Panc1 (cell line): ENCODE results near the gene LIPE. TPM values are rescaled to one million over a fixed set of nuclear protein-coding genes. Genes with fewer than 3 reads are reported as not detected.

Source experiments
- ATAC-seq: fragments of 200-7000 bp; cut with Tn5 transposase; 2 replicates; pipeline ENCODE4 v1.9.1; 2020; ENCODE audit warnings: mild to moderate bottlenecking, moderate library complexity
- BruUV-seq: library from RNA; stranded (reverse); fragments of 400-500 nt; replicated peaks from 2 replicates; lab custom pipeline; 2021; lab: Mats Ljungman, UMichigan
- CTCF ChIA-PET: fragments of 300-600 bp; sonication (Branson Sonifier 250); formaldehyde crosslinking; loops from one replicate; lab custom pipeline; 2022; ENCODE audit warnings: antibody characterized with exemption; lab: Charles Lee
- POLR2A ChIA-PET: fragments of 300-600 bp; sonication (Branson Sonifier 250); formaldehyde crosslinking; loops from one replicate; lab custom pipeline; 2022; ENCODE audit warnings: antibody characterized with exemption; lab: Charles Lee
- DNase-seq: peaks from one replicate; pipeline ENCODE4 v3.0.0-alpha.2; 2010; ENCODE audit warnings: low read depth, low spot score
- H3K27ac ChIP-seq: 2 replicates; pipeline ENCODE4 v1.5.1; 2011; ENCODE audit warnings: mild to moderate bottlenecking, low read length, inconsistent platforms
- H3K27me3 ChIP-seq: fragments of 200-500 bp; sonication (Bioruptor generic); 2 replicates; pipeline ENCODE4 v1.6.0; 2014; ENCODE audit warnings: low read length, inconsistent platforms; ENCODE audit not compliant: control insufficient read depth, insufficient read depth
- H3K36me3 ChIP-seq: fragments of 200-500 bp; sonication (Bioruptor generic); 2 replicates; pipeline ENCODE4 v1.5.1; 2014; ENCODE audit warnings: inconsistent platforms, mild to moderate bottlenecking, low read length, moderate library complexity; ENCODE audit not compliant: control insufficient read depth, insufficient read depth
- H3K4me1 ChIP-seq: 2 replicates; pipeline ENCODE4 v1.5.1; 2011; ENCODE audit warnings: inconsistent platforms, mild to moderate bottlenecking, low read length, moderate library complexity; ENCODE audit not compliant: control insufficient read depth, insufficient read depth
- H3K4me3 ChIP-seq, 2 experiments: 2 replicates each; pipeline ENCODE4 v1.5.1; 2011 to 2012; ENCODE audit warnings: low read depth in 2 of 2, low read length in 2 of 2, mild to moderate bottlenecking in 2 of 2, inconsistent platforms in 1 of 2, moderate library complexity in 1 of 2
- H3K9me3 ChIP-seq: fragments of 200-500 bp; sonication (Bioruptor generic); 2 replicates; pipeline ENCODE4 v1.5.1; 2014; ENCODE audit warnings: low read depth, mild to moderate bottlenecking, inconsistent platforms, low read length, moderate library complexity; ENCODE audit not compliant: control insufficient read depth, insufficient read depth
- CTCF ChIP-seq: fragments of 450-650 bp; IDR thresholded peaks from 2 replicates; pipeline ENCODE4 v1.5.1; 2017; ENCODE audit warnings: mild to moderate bottlenecking
- POLR2AphosphoS5 ChIP-seq: IDR thresholded peaks from 2 replicates; pipeline ENCODE4 v1.6.1; 2012; ENCODE audit warnings: mild to moderate bottlenecking, low read depth, low read length, moderate library complexity
- REST ChIP-seq, 2 experiments: IDR thresholded peaks; 2 replicates each; pipeline ENCODE4 v1.6.1; 2011 to 2012; ENCODE audit warnings: low read depth in 2 of 2, control low read depth in 1 of 2, low read length in 1 of 2, mild to moderate bottlenecking in 1 of 2, moderate library complexity in 1 of 2; ENCODE audit not compliant: insufficient read depth in 1 of 2
- SIN3A ChIP-seq: IDR thresholded peaks from 2 replicates; pipeline ENCODE4 v1.6.1; 2012; ENCODE audit warnings: low read depth, mild to moderate bottlenecking, low read length, moderate library complexity, borderline replicate concordance; ENCODE audit not compliant: insufficient read depth
- TCF7L2 ChIP-seq: IDR thresholded peaks from 2 replicates; pipeline ENCODE4 v1.6.1; 2011; ENCODE audit warnings: mild to moderate bottlenecking, low read depth, low read length, inconsistent platforms
- in situ Hi-C: cut with HindIII; loops from 2 replicates; pipeline ENCODE4 v1.10.0; 2016; ENCODE audit warnings: low sequenced_read_pairs, low pct_unique_long_range_greater_than_20kb
- intact Hi-C: fragments of 100-400 bp; cut with micrococcal nuclease; formaldehyde crosslinking; loops from one replicate; pipeline ENCODE4 v1.10.0; 2022; ENCODE audit not compliant: unreplicated experiment
- total RNA-seq: library from RNA; stranded (reverse); gene quantifications from one replicate; pipeline ENCODE4 v1.2.1, GENCODE V29; 2021; ENCODE audit not compliant: unreplicated experiment

The LIPE gene
- total RNA-seq, 1 experiment from 2014 or later = 3.4 TPM

GRCh38 chr19:42401365-42402303, 25.6 kb downstream of the LIPE start:
- no TSS peak for BruUV-seq
- intact Hi-C loops = no loop called here
- ChIA-PET CTCF (interaction anchor here (0.6 kb wide), 2 partner anchors 268 to 1189 kb away, joined by 3 to 4 read pairs; no protein-coding TSS in a partner anchor), POLR2A (no interaction called here)
- Histone ChIP-seq H3K4me3 (peak overlapping the region; percentile 34 to 48), H3K9me3 (no peaks in the 10 kb centered on the region), H3K27me3 (no peaks in the 10 kb centered on the region), H3K27ac (peak overlapping the region; percentile 48; the same call in 1 of the 2 replicates), H3K36me3 (no peaks in the 10 kb centered on the region), H3K4me1 (peaks cover 3% of the 10 kb centered on the region)
- DNase-seq (no peak), ATAC-seq (peak; percentile 75)
- in situ Hi-C loops = no loop called here
- TF ChIP-seq CTCF = peak; percentile 85
- no peak for TF ChIP-seq SIN3A

- POLR2A ChIA-PET = interaction anchor here (0.5 kb wide), 1 partner anchor 265 kb away, joined by 3 read pairs; no protein-coding TSS in a partner anchor
- H3K4me1 ChIP-seq = peaks cover 9% of the 10 kb centered on the region
- in situ Hi-C loops = no loop called here
Measured at GRCh38 chr19:42400404-42400803, 26.8 kb downstream of the LIPE start.

More at GRCh38 chr19:42400404-42400803, 26.8 kb downstream of the LIPE start:
- no TSS peak for BruUV-seq
- Histone ChIP-seq H3K27ac (no peak overlapping the region), H3K36me3 (no peaks in the 10 kb centered on the region), H3K4me3 (no peak overlapping the region), H3K9me3 (no peaks in the 10 kb centered on the region), H3K27me3 (no peaks in the 10 kb centered on the region)
- ATAC-seq = no peak
- DNase-seq = no peak
- TF ChIP-seq POLR2AphosphoS5 (no peak), CTCF (no peak), TCF7L2 (no peak), SIN3A (no peak), REST (IDR thresholded peaks at IDR 0.05; ENCODE audit: insufficient read depth in 1 of 2, low read depth in 2 of 2, low read length in 1 of 2) (no peak)
- CTCF ChIA-PET = no interaction called here
- intact Hi-C loops = no loop called here
